ENCODE measurements around the gene PTGIR.

The PTGIR gene

GRCh38 chr19:46614114-46614722 is 10.7 kb downstream of the PTGIR start:
- DNase-seq (ENCODE audit: low read depth): peak; percentile 71

GRCh38 chr19:46613525-46613924 is 11.4 kb downstream of the PTGIR start:
- no peak for DNase-seq (ENCODE audit: low read depth)

- no peak for DNase-seq (ENCODE audit: low read depth)
Observed at GRCh38 chr19:46611776-46612175, 13.1 kb downstream of the PTGIR start.

GRCh38 chr19:46610851-46611770 is 13.8 kb downstream of the PTGIR start:
- DNase-seq (ENCODE audit: low read depth): no peak

- no peak for DNase-seq (ENCODE audit: low read depth)
Observed at GRCh38 chr19:46610413-46610775, 14.5 kb downstream of the PTGIR start.

- no peak for DNase-seq (ENCODE audit: low read depth)
Observed at GRCh38 chr19:46609511-46610412, 15.1 kb downstream of the PTGIR start.

GRCh38 chr19:46608581-46609345 is 16.1 kb downstream of the PTGIR start:
- DNase-seq (ENCODE audit: low read depth): no peak

- no peak for DNase-seq (ENCODE audit: low read depth)
Observed at GRCh38 chr19:46608178-46608577, 16.7 kb downstream of the PTGIR start.

- DNase-seq (ENCODE audit: low read depth): no peak
Observed at GRCh38 chr19:46607448-46607841, 17.4 kb downstream of the PTGIR start.

- DNase-seq (ENCODE audit: low read depth): no peak
Observed at GRCh38 chr19:46606681-46607447, 18.0 kb downstream of the PTGIR start.

- DNase-seq (ENCODE audit: low read depth): no peak
Observed at GRCh38 chr19:46606019-46606418, 18.9 kb downstream of the PTGIR start.

- no peak for DNase-seq (ENCODE audit: low read depth)
Observed at GRCh38 chr19:46605356-46605821, 19.5 kb downstream of the PTGIR start.

GRCh38 chr19:46604781-46605355 is 20.0 kb downstream of the PTGIR start:
- DNase-seq (ENCODE audit: low read depth): no peak

- DNase-seq (ENCODE audit: low read depth): no peak
Observed at GRCh38 chr19:46603752-46604231, 21.1 kb downstream of the PTGIR start.

GRCh38 chr19:46603195-46603637 is 21.7 kb downstream of the PTGIR start:
- no peak for DNase-seq (ENCODE audit: low read depth)

- DNase-seq (ENCODE audit: low read depth): peak; percentile 61
Observed at GRCh38 chr19:46602392-46603194, 22.3 kb downstream of the PTGIR start.

- no peak for DNase-seq (ENCODE audit: low read depth)
Observed at GRCh38 chr19:46601318-46602224, 23.3 kb downstream of the PTGIR start, which contains the start of gene CALM3. CALM3 (plus strand) TSS chr19:46601330; CDS start chr19:46601435, 105 bp downstream.

Measured in stimulated activated CD4-positive, alpha-beta T cell treated with anti-CD3 and anti-CD28 coated beads, Interleukin-2, amount 100 ng/mL, for 4 hours (primary cell).